Islet precursor cell (in vitro differentiated cells): ENCODE measurements around the gene ABHD17A.
"Not testable (repeated sequence)": the region's sequence is repeated elsewhere in the genome, so short reads cannot be mapped to it uniquely, and the experiment has no call there.

Experiments used
- DNase-seq: peaks from one replicate; pipeline ENCODE4 v3.0.0-alpha.2; 2018

The ABHD17A gene

GRCh38 chr19:1879982-1880381, 5.3 kb downstream of the ABHD17A start:
- DNase-seq = not testable (repeated sequence)

GRCh38 chr19:1878583-1878982, 6.7 kb downstream of the ABHD17A start:
- DNase-seq = not testable (repeated sequence)

GRCh38 chr19:1877280-1877660, 8.0 kb downstream of the ABHD17A start:
- peak; percentile 57 for DNase-seq

- DNase-seq = not testable (repeated sequence)
Observed at GRCh38 chr19:1876496-1877279, 8.6 kb downstream of the ABHD17A start.

- peak; percentile 95 for DNase-seq
Observed at GRCh38 chr19:1875646-1876495, 9.4 kb downstream of the ABHD17A start.

GRCh38 chr19:1875265-1875645, 10.0 kb downstream of the ABHD17A start:
- DNase-seq = not testable (repeated sequence)

GRCh38 chr19:1874554-1875185, 10.6 kb downstream of the ABHD17A start:
- DNase-seq = peak; percentile 35

GRCh38 chr19:1873524-1874473, 11.5 kb downstream of the ABHD17A start:
- DNase-seq = peak; percentile 45

GRCh38 chr19:1872807-1873523, 12.3 kb downstream of the ABHD17A start:
- DNase-seq = peak; percentile 39

GRCh38 chr19:1871630-1872029, 13.7 kb downstream of the ABHD17A start:
- no peak for DNase-seq

GRCh38 chr19:1871140-1871597, 14.1 kb downstream of the ABHD17A start:
- DNase-seq = peak; percentile 39

GRCh38 chr19:1868971-1869370, 16.3 kb downstream of the ABHD17A start:
- no peak for DNase-seq

- DNase-seq = no peak
Observed at GRCh38 chr19:1867349-1867724, 18.0 kb downstream of the ABHD17A start.

GRCh38 chr19:1866693-1867348, 18.5 kb downstream of the ABHD17A start:
- no peak for DNase-seq

GRCh38 chr19:1865172-1866010, 19.9 kb downstream of the ABHD17A start:
- DNase-seq = no peak

GRCh38 chr19:1864480-1865171, 20.7 kb downstream of the ABHD17A start:
- DNase-seq = peak; percentile 88

GRCh38 chr19:1863638-1864479, 21.4 kb downstream of the ABHD17A start:
- peak; percentile 95 for DNase-seq

GRCh38 chr19:1863328-1863637, 22.0 kb downstream of the ABHD17A start, which contains the start of gene KLF16:
Gene KLF16 (minus strand): TSS chr19:1863579. CDS start chr19:1863497, 82 bp downstream.
- DNase-seq = no peak
